ENCODE results near the gene TPM1. TPM values are rescaled to one million over a fixed set of nuclear protein-coding genes. Genes with fewer than 3 reads are reported as not detected.

The TPM1 gene
- polyA plus RNA-seq, 1 of the 3 experiments (the other 2 are of a cell fraction): 1,371 TPM

- CTCF ChIA-PET: no interaction called here
Measured at GRCh38 chr15:62997441-62997840, 45.1 kb upstream of the TPM1 start.

More at GRCh38 chr15:62997441-62997840, 45.1 kb upstream of the TPM1 start:
- TF ChIP-seq MAX (IDR thresholded peaks at IDR 0.05; ENCODE audit: low read depth) (no peak), NRF1 (IDR thresholded peaks at IDR 0.05; ENCODE audit: low read depth, low read length) (no peak), POLR2AphosphoS5 (IDR thresholded peaks at IDR 0.05; ENCODE audit: low read depth, low read length) (no peak), USF2 (IDR thresholded peaks at IDR 0.05; ENCODE audit: borderline replicate concordance, low read depth, low read length) (no peak), EZH2phosphoT487 (IDR thresholded peaks at IDR 0.05; ENCODE audit: borderline replicate concordance, low read depth) (no peak), REST (IDR thresholded peaks at IDR 0.05; ENCODE audit: low read depth, low read length) (no peak), EP300 (IDR thresholded peaks at IDR 0.05; ENCODE audit: borderline replicate concordance in 1 of 2, low read depth in 1 of 2, low read length in 1 of 2) (no peak), TCF12 (IDR thresholded peaks at IDR 0.05) (no peak), TEAD4 (IDR thresholded peaks at IDR 0.05; ENCODE audit: borderline replicate concordance, insufficient read depth) (no peak)
- Histone ChIP-seq H3K9me3 (no peaks in the 10 kb centered on the region), H2AFZ (ENCODE audit: low read depth) (no peak overlapping the region), H3K4me3 (ENCODE audit: low read depth in 2 of 2, low read length in 1 of 2) (no peak overlapping the region), H3K36me3 (replicated peaks in 1 of 2; ENCODE audit: control insufficient read depth in 1 of 2, insufficient read depth in 2 of 2, low read length in 1 of 2) (no peaks in the 10 kb centered on the region), H4K20me1 (ENCODE audit: insufficient read depth) (no peaks in the 10 kb centered on the region), H3K9me2 (no peaks in the 10 kb centered on the region), H3F3A (replicated peaks; ENCODE audit: insufficient read depth) (peaks cover 13% of the 10 kb centered on the region), H3K9ac (no peak overlapping the region), H3K27ac (ENCODE audit: low read depth in 2 of 2, low read length in 1 of 2) (no peak overlapping the region), H3K4me1 (ENCODE audit: control insufficient read depth in 1 of 2, insufficient read depth in 2 of 2, low read depth in 1 of 2, low read length in 1 of 2) (peaks cover 8 to 10% of the 10 kb centered on the region in 2 experiments; a peak in 2 of 4 replicates), H3K79me2 (ENCODE audit: insufficient read depth) (no peaks in the 10 kb centered on the region), H3K27me3 (ENCODE audit: insufficient read depth) (no peaks in the 10 kb centered on the region), H3K4me2 (no peak overlapping the region)
- no peak for DNase-seq
- POLR2A ChIA-PET: no interaction called here
- WGBS (ENCODE audit: low lambda C conversion rate): 98% methylated on average over 3 of the region's 3 CpGs
